H9 (cell line): ENCODE results near the gene JAG1. TPM values are rescaled to one million over a fixed set of nuclear protein-coding genes. Genes with fewer than 3 reads are reported as not detected.

ENCODE experiments used
- DNase-seq: peaks from one replicate; pipeline ENCODE4 v3.0.0-alpha.2; 2017
- H2AFZ ChIP-seq: one replicate; pipeline ENCODE4 v1.6.1; 2013; ENCODE audit warnings: mild to moderate bottlenecking, low read length, control low read depth, moderate library complexity
- H2AK5ac ChIP-seq: 2 replicates; pipeline ENCODE4 v1.6.1; 2013; ENCODE audit warnings: low read length, control low read depth, mixed read lengths; ENCODE audit not compliant: insufficient read length
- H2BK120ac ChIP-seq: one replicate; pipeline ENCODE4 v1.6.1; 2013; ENCODE audit warnings: low read depth, mild to moderate bottlenecking, low read length, control low read depth, inconsistent platforms; ENCODE audit not compliant: poor library complexity, severe bottlenecking
- H2BK12ac ChIP-seq: 2 replicates; pipeline ENCODE4 v1.6.1; 2013; ENCODE audit warnings: low read length, control low read depth, mixed read lengths, low read depth; ENCODE audit not compliant: insufficient read length
- H2BK15ac ChIP-seq: 2 replicates; pipeline ENCODE4 v1.6.1; 2013; ENCODE audit warnings: low read depth, low read length, control low read depth
- H2BK20ac ChIP-seq: one replicate; pipeline ENCODE4 v1.6.1; 2013; ENCODE audit warnings: low read depth, mild to moderate bottlenecking, low read length, control low read depth, inconsistent platforms; ENCODE audit not compliant: poor library complexity, severe bottlenecking
- H2BK5ac ChIP-seq: 2 replicates; pipeline ENCODE4 v1.6.1; 2013; ENCODE audit warnings: low read length, control low read depth, mixed read lengths; ENCODE audit not compliant: insufficient read length
- H3K14ac ChIP-seq: 2 replicates; pipeline ENCODE4 v1.6.1; 2013; ENCODE audit warnings: low read length, control low read depth; ENCODE audit not compliant: insufficient read depth
- H3K18ac ChIP-seq: 2 replicates; pipeline ENCODE4 v1.6.1; 2013; ENCODE audit warnings: low read depth, mild to moderate bottlenecking, mixed read lengths, low read length, control low read depth; ENCODE audit not compliant: insufficient read length
- H3K23ac ChIP-seq: 2 replicates; pipeline ENCODE4 v1.6.1; 2013; ENCODE audit warnings: low read length, control low read depth, mixed read lengths, low read depth; ENCODE audit not compliant: insufficient read length
- H3K23me2 ChIP-seq: 2 replicates; pipeline ENCODE4 v1.6.1; 2013; ENCODE audit warnings: low read depth, mild to moderate bottlenecking, mixed read lengths, low read length, control low read depth; ENCODE audit not compliant: insufficient read length, poor library complexity, severe bottlenecking
- H3K27ac ChIP-seq: 2 replicates; pipeline ENCODE4 v1.5.1; 2013; ENCODE audit warnings: low read length, control low read depth, mixed read lengths, low read depth; ENCODE audit not compliant: insufficient read length
- H3K27me3 ChIP-seq: 2 replicates; pipeline ENCODE4 v1.6.1; 2013; ENCODE audit warnings: low read length, control low read depth, inconsistent platforms; ENCODE audit not compliant: insufficient read depth
- H3K4ac ChIP-seq: 2 replicates; pipeline ENCODE4 v1.6.1; 2013; ENCODE audit warnings: low read depth, mild to moderate bottlenecking, control low read depth, inconsistent platforms, low read length, moderate library complexity
- H3K4me1 ChIP-seq: 2 replicates; pipeline ENCODE4 v1.6.1; 2013; ENCODE audit warnings: low read length, control low read depth, inconsistent platforms; ENCODE audit not compliant: insufficient read depth
- H3K4me2 ChIP-seq: 2 replicates; pipeline ENCODE4 v1.6.1; 2013; ENCODE audit warnings: low read length, control low read depth, mixed read lengths; ENCODE audit not compliant: insufficient read length, insufficient read depth
- H3K56ac ChIP-seq: 2 replicates; pipeline ENCODE4 v1.6.1; 2013; ENCODE audit warnings: low read depth, mild to moderate bottlenecking, mixed read lengths, low read length, control low read depth; ENCODE audit not compliant: insufficient read length
- H3K79me1 ChIP-seq: 2 replicates; pipeline ENCODE4 v1.6.1; 2013; ENCODE audit warnings: low read depth, mild to moderate bottlenecking, moderate library complexity, low read length, control low read depth, inconsistent platforms; ENCODE audit not compliant: insufficient read depth, poor library complexity, severe bottlenecking
- H3K79me2 ChIP-seq: 2 replicates; pipeline ENCODE4 v1.6.1; 2013; ENCODE audit warnings: low read length, control low read depth, inconsistent platforms; ENCODE audit not compliant: insufficient read depth
- H3K9ac ChIP-seq: 2 replicates; pipeline ENCODE4 v1.6.1; 2013; ENCODE audit warnings: low read length, control low read depth, mixed read lengths; ENCODE audit not compliant: insufficient read length; ENCODE audit errors: extremely low read depth
- H3K9me3 ChIP-seq: one replicate; pipeline ENCODE4 v1.6.1; 2013; ENCODE audit warnings: low read depth, low read length, inconsistent platforms; ENCODE audit not compliant: control insufficient read depth
- H3T11ph ChIP-seq: one replicate; pipeline ENCODE4 v1.6.1; 2013; ENCODE audit warnings: mild to moderate bottlenecking, low read length, control low read depth, inconsistent platforms
- H4K20me1 ChIP-seq: one replicate; pipeline ENCODE4 v1.6.1; 2013; ENCODE audit not compliant: control insufficient read depth, insufficient read length, insufficient read depth
- H4K5ac ChIP-seq: 2 replicates; pipeline ENCODE4 v1.6.1; 2013; ENCODE audit warnings: low read depth, mild to moderate bottlenecking, mixed read lengths, low read length, control low read depth; ENCODE audit not compliant: insufficient read length
- H4K8ac ChIP-seq: replicated peaks from 2 replicates; pipeline ENCODE4 v1.6.1; 2013; ENCODE audit warnings: low read length, control low read depth, mixed read lengths, low read depth; ENCODE audit not compliant: insufficient read length
- H4K91ac ChIP-seq: 2 replicates; pipeline ENCODE4 v1.6.1; 2013; ENCODE audit warnings: low read depth, mild to moderate bottlenecking, moderate library complexity, mixed read lengths, low read length, control low read depth; ENCODE audit not compliant: insufficient read length
- H3K27ac Mint-ChIP-seq, 3 experiments: 2 replicates in 2 of 3; 3 replicates in 1 of 3; pipeline ENCODE4 v1.8.0; 2020 to 2021; ENCODE audit warnings: mixed read lengths in 3 of 3, mild to moderate bottlenecking in 1 of 3, moderate library complexity in 1 of 3
- H3K27me3 Mint-ChIP-seq: 2 replicates; pipeline ENCODE4 v1.8.0; 2021; ENCODE audit warnings: low read depth, mild to moderate bottlenecking, moderate library complexity, mixed read lengths
- H3K36me3 Mint-ChIP-seq, 3 experiments: 2 replicates in 2 of 3; 3 replicates in 1 of 3; pipeline ENCODE4 v1.8.0; 2020 to 2021; ENCODE audit warnings: low read depth in 3 of 3, mixed read lengths in 3 of 3; ENCODE audit not compliant: insufficient read depth in 1 of 3
- H3K4me1 Mint-ChIP-seq, 2 experiments: 2 replicates each; pipeline ENCODE4 v1.8.0; 2020; ENCODE audit warnings: mixed read lengths in 2 of 2
- H3K4me3 Mint-ChIP-seq, 2 experiments: 2 replicates in 1 of 2; 3 replicates in 1 of 2; pipeline ENCODE4 v1.8.0; 2020 to 2021; ENCODE audit warnings: mild to moderate bottlenecking in 2 of 2, mixed read lengths in 2 of 2, moderate library complexity in 1 of 2
- H3K9me3 Mint-ChIP-seq, 2 experiments: 2 replicates in 1 of 2; 3 replicates in 1 of 2; pipeline ENCODE4 v1.8.0; 2020; ENCODE audit warnings: mild to moderate bottlenecking in 2 of 2, mixed read lengths in 2 of 2, moderate library complexity in 1 of 2
- WGBS: extraction: QIAGEN DNeasy Blood & Tissue Kit; methylation state at CpG from one replicate; pipeline ENCODE4 v1.1.7; 2013; ENCODE audit warnings: missing lambda C conversion rate, low lambda C conversion rate, mixed read lengths; ENCODE audit not compliant: insufficient read length; ENCODE audit errors: extremely low coverage; 5-methylcytosine and 5-hydroxymethylcytosine counted together
- total RNA-seq: library from RNA; stranded (reverse); gene quantifications from 2 replicates; pipeline ENCODE4 v1.2.1, GENCODE V29; 2021
- TF ChIP-seq, protein P1 (sequence below): fragments of 200-600 bp; sonication (generic); conservative IDR thresholded peaks from 3 replicates; pipeline ENCODE4 v1.8.0; 2021; ENCODE audit warnings: antibody characterized with exemption, mild to moderate bottlenecking

The JAG1 gene
- total RNA-seq, 1 experiment from 2014 or later, result 58.1 TPM

- H2BK20ac ChIP-seq, result no peak overlapping the region
- H3K23ac ChIP-seq, result no peak overlapping the region
- H3K27me3 ChIP-seq, result no peaks in the 10 kb centered on the region
- H3K4me1 ChIP-seq, result peaks cover 6% of the 10 kb centered on the region; the same call in 1 of the 2 replicates
- no peak overlapping the region for H3T11ph ChIP-seq
- Mint-ChIP-seq H3K9me3 (no peaks in the 10 kb centered on the region), H3K36me3 (peaks cover 59 to 87% (median 78%) of the 10 kb centered on the region in 3 experiments), H3K27me3 (no peaks in the 10 kb centered on the region; the same call in 1 of the 2 replicates), H3K27ac (peak overlapping the region in 1 of 3 experiments; percentile 5; a peak in 1 of 7 replicates), H3K4me3 (no peak overlapping the region), H3K4me1 (peaks cover 25 to 34% of the 10 kb centered on the region in 2 experiments)
- H3K79me1 ChIP-seq, result no peaks in the 10 kb centered on the region
- H2AK5ac ChIP-seq, result no peak overlapping the region
- H3K9ac ChIP-seq, result no peak overlapping the region
- no peak overlapping the region for H4K5ac ChIP-seq
- no peak overlapping the region for H3K4me2 ChIP-seq
- H3K14ac ChIP-seq, result no peak overlapping the region
- no peak overlapping the region for H2BK120ac ChIP-seq
- H3K79me2 ChIP-seq, result no peaks in the 10 kb centered on the region
- no peak overlapping the region for H4K91ac ChIP-seq
- no peaks in the 10 kb centered on the region for H3K23me2 ChIP-seq
- H4K20me1 ChIP-seq, result no peaks in the 10 kb centered on the region
- no peak overlapping the region for H4K8ac ChIP-seq
- DNase-seq, result no peak
- no peak overlapping the region for H2BK15ac ChIP-seq
- no CpG with 5 or more reads among the region's 7 CpGs for WGBS
- no peak overlapping the region for H2BK12ac ChIP-seq
- H3K4ac ChIP-seq, result no peak overlapping the region
- no peak overlapping the region for H3K56ac ChIP-seq
- H2AFZ ChIP-seq, result no peak overlapping the region
- H3K18ac ChIP-seq, result no peak overlapping the region
- no peak overlapping the region for H2BK5ac ChIP-seq
- TF ChIP-seq, protein P1, sequence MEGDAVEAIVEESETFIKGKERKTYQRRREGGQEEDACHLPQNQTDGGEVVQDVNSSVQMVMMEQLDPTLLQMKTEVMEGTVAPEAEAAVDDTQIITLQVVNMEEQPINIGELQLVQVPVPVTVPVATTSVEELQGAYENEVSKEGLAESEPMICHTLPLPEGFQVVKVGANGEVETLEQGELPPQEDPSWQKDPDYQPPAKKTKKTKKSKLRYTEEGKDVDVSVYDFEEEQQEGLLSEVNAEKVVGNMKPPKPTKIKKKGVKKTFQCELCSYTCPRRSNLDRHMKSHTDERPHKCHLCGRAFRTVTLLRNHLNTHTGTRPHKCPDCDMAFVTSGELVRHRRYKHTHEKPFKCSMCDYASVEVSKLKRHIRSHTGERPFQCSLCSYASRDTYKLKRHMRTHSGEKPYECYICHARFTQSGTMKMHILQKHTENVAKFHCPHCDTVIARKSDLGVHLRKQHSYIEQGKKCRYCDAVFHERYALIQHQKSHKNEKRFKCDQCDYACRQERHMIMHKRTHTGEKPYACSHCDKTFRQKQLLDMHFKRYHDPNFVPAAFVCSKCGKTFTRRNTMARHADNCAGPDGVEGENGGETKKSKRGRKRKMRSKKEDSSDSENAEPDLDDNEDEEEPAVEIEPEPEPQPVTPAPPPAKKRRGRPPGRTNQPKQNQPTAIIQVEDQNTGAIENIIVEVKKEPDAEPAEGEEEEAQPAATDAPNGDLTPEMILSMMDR, result no peak
- no peak overlapping the region for H3K27ac ChIP-seq
- no peaks in the 10 kb centered on the region for H3K9me3 ChIP-seq
Measured at GRCh38 chr20:10641893-10642292, 31.9 kb downstream of the JAG1 start.
